ENCODE results near the gene CHCHD4.
"Not testable (repeated sequence)": the region's sequence is repeated elsewhere in the genome, so short reads cannot be mapped to it uniquely, and the experiment has no call there.

CHCHD4 gene

GRCh38 chr3:14120111-14120920 is 4.4 kb downstream of the CHCHD4 start:
- DNase-seq (ENCODE audit: low spot score): no peak

DNA sequence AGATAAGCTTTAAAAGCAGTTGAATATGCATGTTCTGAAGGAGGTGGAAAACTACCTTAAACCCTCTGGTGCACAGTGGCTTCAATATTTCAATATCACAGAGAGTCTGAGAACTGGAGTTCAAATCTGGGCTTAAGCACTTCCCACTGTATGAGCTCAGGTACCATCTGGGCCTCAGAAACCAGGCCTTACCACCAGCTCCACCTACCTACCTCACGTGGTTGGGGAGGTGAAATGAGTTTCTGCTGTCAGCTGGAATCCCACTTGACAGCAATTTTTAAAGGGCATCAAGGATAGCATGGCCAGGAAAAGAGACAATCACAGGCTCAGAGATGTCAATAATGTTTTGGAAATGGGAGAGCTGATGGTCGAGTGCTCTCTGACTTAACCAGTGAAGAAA is 5.0 kb downstream of the CHCHD4 start:
- no peak for DNase-seq (ENCODE audit: low spot score)

DNA sequence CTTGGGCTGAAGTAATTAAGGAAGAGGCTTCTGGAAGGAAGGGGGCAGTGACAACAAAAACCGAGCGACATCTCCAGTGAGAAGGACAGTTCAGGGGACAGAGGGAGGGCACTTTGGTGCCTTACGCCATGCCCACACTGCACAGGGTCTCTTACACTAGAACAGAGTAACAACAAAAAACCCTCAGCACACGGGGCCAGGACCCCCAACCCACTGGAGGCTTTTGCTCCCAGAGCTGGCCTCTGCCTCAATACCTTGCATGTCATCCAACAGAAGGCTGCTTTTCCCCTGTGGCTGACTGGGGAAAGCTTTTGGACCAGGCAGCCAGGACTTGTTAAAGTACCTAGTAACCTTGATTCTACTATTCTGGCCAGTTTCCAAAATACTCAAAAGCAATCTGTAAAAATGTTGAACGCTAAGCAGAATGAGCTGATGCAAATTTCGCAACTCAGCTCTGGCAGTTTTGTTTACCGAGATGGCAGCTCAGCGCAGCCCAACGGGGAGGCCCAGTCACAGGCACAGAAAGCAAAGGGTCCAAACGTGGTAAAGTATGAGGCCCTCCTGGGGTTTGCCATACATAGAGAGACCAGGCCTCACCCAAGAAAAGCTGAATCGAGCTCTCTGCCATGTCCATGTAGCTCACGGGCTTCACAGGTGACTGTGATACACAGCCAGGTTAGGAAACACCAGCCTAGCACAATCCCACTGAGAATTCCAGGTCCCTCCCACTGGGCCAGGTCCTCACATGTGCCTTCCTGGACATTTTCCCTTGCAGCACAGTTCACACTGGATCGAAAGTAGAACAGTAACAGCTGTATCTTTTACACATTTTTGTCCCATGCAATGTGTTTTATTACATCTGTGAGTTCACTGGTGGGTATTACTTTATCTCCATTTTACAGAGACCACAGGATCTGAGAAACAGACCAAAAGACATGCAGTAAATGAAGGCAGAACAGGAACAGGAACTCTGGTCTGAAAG is 6.0 kb downstream of the CHCHD4 start:
- no peak for DNase-seq (ENCODE audit: low spot score)

DNA sequence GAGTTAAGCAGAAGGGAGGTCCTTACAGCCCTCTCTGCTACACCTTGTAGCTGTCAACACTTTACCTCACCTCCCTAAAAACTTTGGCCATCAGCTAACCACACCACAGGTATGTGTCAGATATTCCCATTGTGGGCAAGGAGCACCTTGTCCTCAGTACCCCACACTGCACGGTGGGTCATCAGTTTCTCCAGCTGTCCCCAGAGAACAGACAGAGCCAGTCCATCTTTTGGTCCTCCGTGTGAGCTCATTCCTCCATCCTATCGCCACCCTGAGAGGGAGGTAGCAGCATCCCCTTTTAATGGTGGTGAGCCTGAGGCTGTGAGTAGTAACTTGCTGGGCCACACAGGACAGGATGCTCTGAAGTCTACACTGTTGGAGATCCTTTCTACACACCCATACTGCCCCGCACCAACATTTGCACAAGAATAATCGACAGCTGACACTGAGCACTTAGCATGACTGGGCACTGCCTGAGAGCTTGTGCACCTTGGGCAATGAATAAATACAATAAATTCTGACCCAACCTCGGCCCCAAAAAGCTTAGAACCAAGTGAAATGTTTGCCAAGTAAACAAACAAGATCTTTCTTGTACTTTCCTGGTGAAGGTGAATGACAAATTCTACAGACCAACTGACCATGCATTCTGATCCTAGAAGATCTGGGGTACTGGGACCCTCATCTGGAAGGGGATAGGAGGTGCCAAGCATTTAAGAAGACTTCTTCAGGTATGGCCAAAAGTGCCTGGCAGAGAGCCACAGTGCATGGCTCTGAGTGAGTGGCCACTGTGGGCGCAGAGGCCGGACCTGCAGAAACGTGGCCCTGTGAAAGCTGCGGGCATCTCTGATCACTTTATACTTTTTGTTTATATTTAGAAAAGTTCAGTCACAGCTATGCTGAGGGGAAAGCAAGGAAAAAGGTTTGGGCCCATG is 6.9 kb downstream of the CHCHD4 start:
- DNase-seq (ENCODE audit: low spot score): no peak

DNA sequence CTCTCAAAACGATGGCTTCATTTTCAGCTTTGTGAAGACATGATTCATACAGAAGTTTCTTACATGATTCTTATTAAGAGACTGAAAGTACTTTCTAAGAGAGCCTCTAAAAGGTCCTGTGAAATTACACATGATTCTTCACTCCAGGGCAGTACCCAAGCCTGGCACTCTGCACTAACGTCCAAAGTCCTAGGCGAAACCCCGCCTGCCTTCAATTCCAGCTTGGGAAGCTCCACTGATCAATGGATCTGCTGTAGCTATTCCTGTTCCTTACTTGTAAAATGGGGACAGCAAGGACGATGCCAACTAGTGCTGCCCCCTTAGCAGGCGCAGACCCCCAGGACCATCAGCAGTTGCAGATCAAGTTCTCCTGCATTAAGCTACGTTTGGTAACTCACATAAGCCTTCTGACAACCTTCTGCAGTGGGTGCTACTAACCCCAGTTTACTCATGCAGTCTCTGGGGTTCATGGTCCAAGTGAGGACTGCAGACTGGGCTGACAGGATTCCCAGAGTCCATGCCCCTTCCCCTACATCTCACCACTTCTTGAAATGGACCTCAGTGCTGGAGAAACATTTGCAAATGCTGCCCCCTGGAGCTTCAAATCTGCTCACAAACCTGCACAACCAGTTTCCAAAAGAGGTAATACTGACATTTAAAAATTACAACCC is 10.6 kb downstream of the CHCHD4 start:
- DNase-seq (ENCODE audit: low spot score): no peak

DNA sequence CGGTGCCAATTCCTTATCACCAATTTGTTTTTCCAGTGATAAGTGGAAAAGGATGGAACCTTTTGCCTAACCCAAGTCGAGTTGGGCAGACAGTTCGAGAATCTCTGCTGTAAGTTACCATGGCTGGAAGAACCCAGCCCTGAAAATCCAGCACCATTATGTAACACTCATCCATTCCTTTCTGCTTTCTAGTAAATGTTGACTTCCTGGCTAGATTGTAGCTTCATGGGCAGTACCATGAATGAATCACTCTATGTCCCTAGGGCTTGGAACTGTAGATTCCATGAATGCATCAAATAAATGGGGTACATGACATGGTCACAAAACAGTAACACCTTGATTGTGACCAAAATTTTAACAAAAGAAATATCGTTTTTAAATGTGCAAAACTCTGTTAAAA is 14.0 kb downstream of the CHCHD4 start:
- DNase-seq (ENCODE audit: low spot score): no peak

- DNase-seq (ENCODE audit: low spot score): not testable (repeated sequence)
These were observed 14.8 kb downstream of the CHCHD4 start for GRCh38 chr3:14109821-14110220.

DNA sequence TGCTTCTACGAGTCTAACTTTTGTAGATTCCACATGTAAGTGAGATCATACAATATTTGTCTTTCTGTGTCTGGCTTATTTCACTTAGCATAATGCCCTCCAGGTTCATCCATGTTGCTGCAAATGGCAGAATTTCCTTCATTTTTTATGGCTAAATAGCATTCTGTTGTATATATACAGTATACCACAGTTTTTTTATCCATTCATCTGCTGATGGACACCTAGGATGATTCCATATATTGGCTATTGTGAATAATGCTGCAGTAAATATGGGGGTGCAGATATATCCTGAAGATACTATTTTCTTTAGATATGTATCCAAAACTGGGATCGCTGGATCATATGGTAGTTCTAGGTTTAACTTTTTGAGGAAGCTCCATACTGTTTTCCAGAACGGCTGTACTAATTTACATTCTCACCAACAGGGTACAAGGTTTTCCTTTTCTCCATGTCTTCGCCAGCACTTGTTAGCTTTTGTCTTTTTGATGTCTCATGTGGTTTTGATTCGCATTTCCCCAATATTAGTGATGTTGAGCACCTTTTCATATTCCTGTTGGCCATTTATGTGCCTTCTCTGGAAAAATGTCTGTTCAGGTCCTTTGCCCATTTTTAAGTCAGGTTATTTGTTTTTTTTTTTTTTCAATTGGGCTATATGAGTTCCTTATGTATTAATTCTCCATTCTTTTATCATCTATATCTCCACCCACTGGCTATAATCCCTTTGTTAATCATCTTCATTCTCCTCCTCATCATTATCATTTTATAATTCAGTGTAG is 26.9 kb downstream of the CHCHD4 start:
- no peak for DNase-seq (ENCODE audit: low spot score)

DNA sequence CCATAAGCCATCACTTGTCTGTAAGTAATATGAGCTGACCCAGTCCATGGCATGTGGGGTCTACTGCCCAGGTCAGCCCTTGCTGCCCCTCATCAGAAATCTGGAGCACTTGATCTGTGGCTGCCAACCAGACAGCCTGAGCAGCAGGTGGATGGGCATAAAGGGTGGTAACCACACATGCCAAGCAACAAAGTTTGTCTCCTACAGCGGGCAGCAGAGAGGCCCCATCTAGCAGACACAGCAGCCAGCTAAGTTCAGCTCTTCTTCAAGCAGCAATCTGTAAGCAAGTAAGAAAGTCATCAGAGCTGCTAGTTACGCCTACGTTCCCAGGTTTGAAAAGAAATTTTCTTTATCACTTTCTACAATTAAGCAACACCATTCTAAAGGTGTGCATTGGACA is 27.9 kb downstream of the CHCHD4 start:
- DNase-seq (ENCODE audit: low spot score): no peak

DNA sequence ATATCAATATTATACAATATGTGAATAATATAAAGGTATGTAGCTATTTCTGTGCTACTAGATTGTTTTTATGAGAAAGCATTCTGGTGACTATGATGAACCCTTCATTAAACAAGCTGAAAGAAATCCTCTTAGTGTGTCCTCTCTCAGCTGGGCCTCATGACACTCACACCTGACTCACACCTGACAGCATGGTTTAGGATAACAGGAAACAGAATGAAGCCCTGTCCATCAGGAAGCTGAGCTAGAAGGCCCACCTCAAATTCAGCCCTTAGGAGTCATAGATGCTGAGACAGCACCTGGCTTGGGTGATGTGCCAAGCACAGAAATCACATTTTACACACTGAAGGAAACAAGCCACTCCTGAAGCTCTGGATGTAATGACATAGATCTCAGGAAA is 30.8 kb downstream of the CHCHD4 start:
- DNase-seq (ENCODE audit: low spot score): no peak

GRCh38 chr3:14092464-14092863 is 32.2 kb downstream of the CHCHD4 start:
- no peak for DNase-seq (ENCODE audit: low spot score)

GRCh38 chr3:14091959-14092358 is 32.7 kb downstream of the CHCHD4 start:
- DNase-seq (ENCODE audit: low spot score): not testable (repeated sequence)

DNA sequence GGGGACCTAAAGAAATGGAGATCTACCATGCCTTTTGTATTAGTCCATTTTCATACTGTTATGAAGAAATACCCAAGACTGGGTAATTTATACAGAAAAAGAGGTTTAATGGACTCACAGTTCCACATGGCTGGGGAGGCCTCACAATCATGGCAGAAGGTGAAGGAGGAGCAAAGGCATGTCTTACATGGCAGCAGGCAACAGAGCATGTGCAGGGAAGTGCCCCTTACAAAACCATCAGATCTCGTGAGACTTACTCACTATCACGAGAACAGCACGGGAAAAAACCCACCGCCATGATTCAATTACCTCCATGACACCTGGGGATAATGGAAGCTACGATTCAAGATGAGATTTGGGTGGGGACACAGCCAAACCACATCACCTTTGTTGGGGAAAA is 37.2 kb downstream of the CHCHD4 start:
- DNase-seq (ENCODE audit: low spot score): not testable (repeated sequence)

DNA sequence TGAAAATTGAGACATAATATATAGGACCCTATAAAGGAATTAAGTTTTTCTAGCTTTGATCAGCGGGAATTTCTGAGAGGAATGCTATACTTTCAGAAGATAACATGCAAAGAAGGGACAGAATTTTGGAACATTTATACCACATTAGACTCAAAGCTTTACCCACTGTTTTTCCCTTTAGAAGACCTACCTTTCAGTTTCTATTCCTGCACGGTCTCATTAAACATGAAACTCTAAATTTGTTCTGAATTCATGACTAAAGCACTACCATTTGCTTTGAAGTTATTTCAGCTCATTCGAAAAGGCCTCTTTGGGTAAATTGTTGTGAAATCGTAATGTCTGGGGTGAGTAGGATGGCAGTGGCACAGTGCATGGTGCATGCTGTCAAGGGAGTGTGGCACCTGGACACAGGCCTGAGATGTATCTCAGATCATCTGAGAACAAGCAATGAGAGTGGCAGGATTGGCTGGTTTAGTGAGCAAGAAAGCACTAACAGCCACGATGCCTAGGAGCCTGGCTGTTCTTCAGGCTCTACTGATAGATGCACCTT is 42.5 kb downstream of the CHCHD4 start:
- DNase-seq (ENCODE audit: low spot score): no peak

GRCh38 chr3:14077310-14077709 is 47.4 kb downstream of the CHCHD4 start:
- no peak for DNase-seq (ENCODE audit: low spot score)

DNA sequence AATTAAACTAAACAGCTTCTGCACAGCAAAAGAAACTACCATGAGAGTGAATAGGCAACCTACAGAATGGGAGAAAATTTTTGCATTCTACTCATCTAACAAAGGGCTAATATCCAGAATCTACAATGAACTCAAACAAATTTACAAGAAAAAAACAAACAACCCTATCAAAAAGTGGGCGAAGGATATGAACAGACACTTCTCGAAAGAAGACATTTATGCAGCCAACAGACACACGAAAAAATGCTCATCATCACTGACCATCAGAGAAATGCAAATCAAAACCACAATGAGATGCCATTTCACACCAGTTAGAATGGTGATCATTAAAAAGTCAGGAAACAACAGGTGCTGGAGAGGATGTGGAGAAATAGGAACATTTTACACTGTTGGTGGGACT is 49.4 kb downstream of the CHCHD4 start:
- not testable (repeated sequence) for DNase-seq (ENCODE audit: low spot score)

GRCh38 chr3:14064910-14065309 is 59.8 kb downstream of the CHCHD4 start:
- no peak for DNase-seq (ENCODE audit: low spot score)

DNA sequence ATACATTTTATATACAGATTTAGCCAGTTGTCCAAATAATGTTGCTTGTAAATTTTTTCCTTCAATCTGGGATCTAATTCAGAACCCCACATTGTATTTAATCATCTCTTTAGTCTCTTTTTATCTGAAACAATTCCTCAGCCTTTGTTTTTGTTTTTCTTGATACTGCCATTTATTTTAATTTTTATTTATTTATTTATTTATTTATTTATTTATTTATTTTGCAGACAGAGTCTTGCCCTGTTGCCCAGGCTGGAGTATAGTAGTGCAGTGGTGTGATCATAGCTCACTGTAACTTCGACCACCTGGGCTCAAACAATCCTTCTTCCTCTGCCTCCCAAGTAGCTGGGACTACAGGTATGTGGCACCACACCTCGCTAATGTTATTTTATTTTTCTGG is 61.5 kb downstream of the CHCHD4 start:
- DNase-seq (ENCODE audit: low spot score): no peak

Data from kidney capillary endothelial cell (primary cell).